Measurements from ENCODE around the gene NCKAP1. TPM values are rescaled to one million over a fixed set of nuclear protein-coding genes. Genes with fewer than 3 reads are reported as not detected.

NCKAP1 gene
- polyA plus RNA-seq, 2 of the 4 experiments (the other 2 are of a cell fraction), result 98.8 to 201 TPM

GRCh38 chr2:183035298-183035953 lies 2.8 kb downstream of the NCKAP1 start:
- peak overlapping the region; percentile 16 to 42; a peak in 3 of 6 replicates for H3K27ac ChIP-seq
- H3K4me3 ChIP-seq, result peak overlapping the region; percentile 92; the same call in 2 of the 3 replicates
- H3K4me2 ChIP-seq, result peak overlapping the region; percentile 97
- 52% methylated on average over 2 of the region's 2 CpGs for WGBS (ENCODE audit: missing lambda C conversion rate)
- FAIRE-seq (no peak), DNase-seq (ENCODE audit: low read depth in 1 of 2, low spot score in 1 of 2) (peak in 1 of 2 experiments; percentile 2), ATAC-seq (no peak)
- TF ChIP-seq KDM5A (IDR thresholded peaks at IDR 0.05), result no peak
- no peak for TF ChIP-seq TP53 (CRISPR knock-in tag; IDR thresholded peaks at IDR 0.05)
- TF ChIP-seq, protein P1, sequence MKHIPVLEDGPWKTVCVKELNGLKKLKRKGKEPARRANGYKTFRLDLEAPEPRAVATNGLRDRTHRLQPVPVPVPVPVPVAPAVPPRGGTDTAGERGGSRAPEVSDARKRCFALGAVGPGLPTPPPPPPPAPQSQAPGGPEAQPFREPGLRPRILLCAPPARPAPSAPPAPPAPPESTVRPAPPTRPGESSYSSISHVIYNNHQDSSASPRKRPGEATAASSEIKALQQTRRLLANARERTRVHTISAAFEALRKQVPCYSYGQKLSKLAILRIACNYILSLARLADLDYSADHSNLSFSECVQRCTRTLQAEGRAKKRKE (CRISPR knock-in tag; IDR thresholded peaks at IDR 0.05; ENCODE audit: low read depth), result no peak
- TF ChIP-seq, protein P2, sequence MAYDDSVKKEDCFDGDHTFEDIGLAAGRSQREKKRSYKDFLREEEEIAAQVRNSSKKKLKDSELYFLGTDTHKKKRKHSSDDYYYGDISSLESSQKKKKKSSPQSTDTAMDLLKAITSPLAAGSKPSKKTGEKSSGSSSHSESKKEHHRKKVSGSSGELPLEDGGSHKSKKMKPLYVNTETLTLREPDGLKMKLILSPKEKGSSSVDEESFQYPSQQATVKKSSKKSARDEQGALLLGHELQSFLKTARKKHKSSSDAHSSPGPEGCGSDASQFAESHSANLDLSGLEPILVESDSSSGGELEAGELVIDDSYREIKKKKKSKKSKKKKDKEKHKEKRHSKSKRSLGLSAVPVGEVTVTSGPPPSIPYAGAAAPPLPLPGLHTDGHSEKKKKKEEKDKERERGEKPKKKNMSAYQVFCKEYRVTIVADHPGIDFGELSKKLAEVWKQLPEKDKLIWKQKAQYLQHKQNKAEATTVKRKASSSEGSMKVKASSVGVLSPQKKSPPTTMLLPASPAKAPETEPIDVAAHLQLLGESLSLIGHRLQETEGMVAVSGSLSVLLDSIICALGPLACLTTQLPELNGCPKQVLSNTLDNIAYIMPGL (CRISPR knock-in tag; IDR thresholded peaks at IDR 0.05; ENCODE audit: borderline replicate concordance), result no peak
- no peak for TF ChIP-seq ZNF302 (CRISPR knock-in tag; IDR thresholded peaks at IDR 0.05)
- no peak for TF ChIP-seq MAZ (IDR thresholded peaks at IDR 0.05; ENCODE audit: borderline replicate concordance, low read depth, low read length)
- TF ChIP-seq EHMT2 (IDR thresholded peaks at IDR 0.05; ENCODE audit: low read depth), result no peak
- TF ChIP-seq ZSCAN20 (CRISPR knock-in tag; IDR thresholded peaks at IDR 0.05), result no peak
- no peak for TF ChIP-seq NPAS2 (CRISPR knock-in tag; IDR thresholded peaks at IDR 0.05; ENCODE audit: borderline replicate concordance)
- no peak for TF ChIP-seq CHD2 (IDR thresholded peaks at IDR 0.05; ENCODE audit: low read length, partially characterized antibody)
- no peak for TF ChIP-seq HOXA7 (CRISPR knock-in tag; IDR thresholded peaks at IDR 0.05)
- TF ChIP-seq ZFP36 (IDR thresholded peaks at IDR 0.05; ENCODE audit: borderline replicate concordance, partially characterized antibody), result no peak
- TF ChIP-seq TFCP2L1 (CRISPR knock-in tag; IDR thresholded peaks at IDR 0.05), result no peak
- TF ChIP-seq ESRRA (IDR thresholded peaks at IDR 0.05; ENCODE audit: borderline replicate concordance, low read length), result no peak
- TF ChIP-seq HOXB5 (CRISPR knock-in tag; IDR thresholded peaks at IDR 0.05), result no peak
- TF ChIP-seq, protein P3, sequence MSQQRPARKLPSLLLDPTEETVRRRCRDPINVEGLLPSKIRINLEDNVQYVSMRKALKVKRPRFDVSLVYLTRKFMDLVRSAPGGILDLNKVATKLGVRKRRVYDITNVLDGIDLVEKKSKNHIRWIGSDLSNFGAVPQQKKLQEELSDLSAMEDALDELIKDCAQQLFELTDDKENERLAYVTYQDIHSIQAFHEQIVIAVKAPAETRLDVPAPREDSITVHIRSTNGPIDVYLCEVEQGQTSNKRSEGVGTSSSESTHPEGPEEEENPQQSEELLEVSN (IDR thresholded peaks at IDR 0.05; ENCODE audit: borderline replicate concordance, low read depth), result no peak
- TF ChIP-seq RCOR1 (IDR thresholded peaks at IDR 0.05; ENCODE audit: low read depth, low read length), result no peak
- ChIA-PET CTCF (no interaction called here), POLR2A (no interaction called here)
- H3K9me3 ChIP-seq, result no peaks in the 10 kb centered on the region
- H3K4me1 ChIP-seq, result peaks cover 63% of the 10 kb centered on the region

DNA sequence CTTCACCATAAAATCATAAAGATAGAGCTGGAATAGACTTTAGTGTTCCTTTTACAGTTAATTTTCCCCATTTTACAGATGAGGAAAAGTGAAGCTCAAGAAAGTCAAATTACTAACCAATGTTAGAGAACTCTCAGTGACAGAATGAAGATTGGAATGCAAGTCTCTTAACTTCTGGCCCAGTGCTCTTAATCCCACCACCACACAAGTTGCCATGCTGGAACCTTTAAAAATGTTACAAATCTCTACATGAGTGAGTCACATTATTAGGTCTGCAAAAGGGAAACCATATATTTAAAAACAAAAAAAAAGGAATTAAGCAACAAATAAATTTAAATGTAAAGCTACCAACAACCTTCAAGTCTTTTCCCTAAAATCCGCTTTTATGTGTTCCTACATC lies 3.5 kb downstream of the NCKAP1 start:
- FAIRE-seq (no peak), ATAC-seq (no peak), DNase-seq (ENCODE audit: low read depth in 1 of 2, low spot score in 1 of 2) (no peak)
- Histone ChIP-seq H3K27ac (no peak overlapping the region), H3K4me1 (peaks cover 67% of the 10 kb centered on the region), H3K4me3 (no peak overlapping the region; the same call in 2 of the 3 replicates), H3K9me3 (no peaks in the 10 kb centered on the region), H3K4me2 (peak overlapping the region; percentile 97)
- TF ChIP-seq CEBPB (IDR thresholded peaks at IDR 0.05) (no peak), EP300 (IDR thresholded peaks at IDR 0.05) (no peak), RNF2 (IDR thresholded peaks at IDR 0.05; ENCODE audit: borderline replicate concordance, low read depth) (no peak), ZC3H11A (IDR thresholded peaks at IDR 0.05) (no peak), HES2 (IDR thresholded peaks at IDR 0.05) (no peak), CBX2 (IDR thresholded peaks at IDR 0.05; ENCODE audit: borderline replicate concordance, low read depth) (no peak), CHD2 (IDR thresholded peaks at IDR 0.05; ENCODE audit: low read length, partially characterized antibody) (no peak), RAD21 (conservative IDR thresholded peaks at IDR 0.05 in 1 of 2, IDR thresholded peaks at IDR 0.05 in 1 of 2) (no peak), NPAS2 (CRISPR knock-in tag; IDR thresholded peaks at IDR 0.05; ENCODE audit: borderline replicate concordance) (no peak), BHLHE40 (IDR thresholded peaks at IDR 0.05; ENCODE audit: low read depth, low read length) (no peak), JUN (IDR thresholded peaks at IDR 0.05) (no peak), SREBF2 (IDR thresholded peaks at IDR 0.05) (no peak), JUNB (IDR thresholded peaks at IDR 0.05) (no peak), PHF8 (IDR thresholded peaks at IDR 0.05; ENCODE audit: borderline replicate concordance, low read depth) (no peak), RCOR1 (IDR thresholded peaks at IDR 0.05; ENCODE audit: low read depth, low read length) (no peak), EHMT2 (IDR thresholded peaks at IDR 0.05; ENCODE audit: low read depth) (no peak), PBX3 (IDR thresholded peaks at IDR 0.05) (no peak), RFX5 (IDR thresholded peaks at IDR 0.05) (no peak)
- TF ChIP-seq, protein P4, sequence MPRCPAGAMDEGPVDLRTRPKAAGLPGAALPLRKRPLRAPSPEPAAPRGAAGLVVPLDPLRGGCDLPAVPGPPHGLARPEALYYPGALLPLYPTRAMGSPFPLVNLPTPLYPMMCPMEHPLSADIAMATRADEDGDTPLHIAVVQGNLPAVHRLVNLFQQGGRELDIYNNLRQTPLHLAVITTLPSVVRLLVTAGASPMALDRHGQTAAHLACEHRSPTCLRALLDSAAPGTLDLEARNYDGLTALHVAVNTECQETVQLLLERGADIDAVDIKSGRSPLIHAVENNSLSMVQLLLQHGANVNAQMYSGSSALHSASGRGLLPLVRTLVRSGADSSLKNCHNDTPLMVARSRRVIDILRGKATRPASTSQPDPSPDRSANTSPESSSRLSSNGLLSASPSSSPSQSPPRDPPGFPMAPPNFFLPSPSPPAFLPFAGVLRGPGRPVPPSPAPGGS (IDR thresholded peaks at IDR 0.05), result no peak
- 95% methylated on average over 1 of the region's 1 CpG for whole genome bisulfite sequencing (ENCODE audit: missing lambda C conversion rate)
- CTCF ChIA-PET, result no interaction called here
- POLR2A ChIA-PET, result no interaction called here
